Dedifferentiated amniotic fluid mesenchymal stem cell (primary cell): ENCODE results near the gene TTC33.
"Not testable (repeated sequence)": the region's sequence is repeated elsewhere in the genome, so short reads cannot be mapped to it uniquely, and the experiment has no call there.

Experiments used
- DNase-seq: peaks from one replicate; pipeline ENCODE4 v3.0.0-alpha.2; 2016; ENCODE audit errors: extremely low spot score

The TTC33 gene

DNA sequence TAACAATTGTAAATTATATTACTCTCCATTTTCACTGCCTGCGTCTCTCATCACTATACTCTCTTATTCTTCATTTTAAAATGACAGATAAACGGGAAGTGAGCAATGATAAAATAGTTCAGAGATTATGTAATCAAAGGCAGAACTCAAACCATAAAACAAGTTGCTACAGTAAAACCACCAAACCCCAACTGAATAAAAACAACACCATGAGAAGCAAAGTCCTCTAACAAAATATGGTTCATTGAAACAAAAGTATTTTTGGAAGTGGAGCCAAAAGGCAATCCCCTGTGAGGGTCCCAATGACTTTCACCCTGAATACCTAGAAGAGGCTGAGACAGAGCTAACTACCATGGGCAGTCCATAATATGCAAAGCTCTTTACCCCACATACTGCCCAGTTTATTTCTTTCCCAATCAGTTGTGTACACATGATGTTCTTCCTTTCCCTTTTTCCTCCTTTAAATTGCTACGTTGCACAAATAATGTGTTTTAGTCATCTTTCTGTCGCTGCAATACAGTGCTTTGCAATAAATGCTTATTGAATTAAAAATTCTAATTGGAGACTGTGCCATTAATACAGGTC lies 140.1 kb downstream of the TTC33 start:
- DNase-seq = no peak

DNA sequence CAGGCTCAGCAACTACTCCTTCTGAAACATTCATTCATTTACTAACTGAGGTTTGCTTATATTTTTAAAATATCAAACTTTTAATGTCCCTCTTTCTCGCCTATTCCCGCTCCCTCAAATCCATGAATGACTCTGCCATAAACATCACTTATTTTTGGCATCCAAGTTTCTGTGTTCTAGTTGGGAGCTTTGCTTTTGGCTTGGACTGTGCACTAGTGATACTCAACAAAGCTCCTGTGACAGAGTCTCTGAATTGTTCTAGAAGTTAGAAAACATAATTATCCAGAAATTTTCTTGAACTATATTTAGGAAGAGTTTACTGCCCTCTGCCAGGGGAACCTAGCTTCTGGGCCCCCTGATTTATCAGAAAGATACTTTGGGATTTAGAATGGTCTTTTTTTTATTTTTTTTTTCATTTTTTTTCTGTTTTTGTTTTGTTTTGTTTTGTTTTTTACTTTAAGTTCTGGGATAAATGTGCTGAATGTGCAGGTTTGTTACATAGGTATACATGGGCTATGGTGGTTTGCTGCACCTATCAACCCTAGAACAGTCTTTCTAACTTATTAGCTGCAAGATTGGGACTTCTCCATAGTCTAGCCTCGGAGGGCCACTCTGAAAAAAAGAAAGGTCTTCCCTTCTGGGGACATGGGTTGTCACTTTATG lies 140.7 kb downstream of the TTC33 start:
- DNase-seq = no peak

DNA sequence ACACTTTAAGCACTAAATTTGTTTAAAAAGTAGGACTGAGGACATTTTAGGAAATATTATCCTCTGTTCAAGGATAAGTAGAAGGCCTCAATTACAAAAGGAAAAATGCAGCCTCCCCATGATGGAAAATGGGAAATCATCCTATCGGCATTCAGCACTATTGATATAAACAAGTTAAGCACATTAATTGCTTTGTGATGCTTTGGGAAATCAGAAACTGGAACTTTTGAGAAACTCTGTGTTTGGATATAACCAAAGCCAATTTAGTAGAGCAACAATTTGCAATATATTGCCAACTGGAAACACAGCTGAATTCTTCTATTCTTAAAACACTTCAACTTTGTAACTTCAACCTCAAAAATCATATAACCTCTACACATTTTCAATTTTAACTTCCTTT lies 141.3 kb downstream of the TTC33 start:
- DNase-seq = no peak

DNA sequence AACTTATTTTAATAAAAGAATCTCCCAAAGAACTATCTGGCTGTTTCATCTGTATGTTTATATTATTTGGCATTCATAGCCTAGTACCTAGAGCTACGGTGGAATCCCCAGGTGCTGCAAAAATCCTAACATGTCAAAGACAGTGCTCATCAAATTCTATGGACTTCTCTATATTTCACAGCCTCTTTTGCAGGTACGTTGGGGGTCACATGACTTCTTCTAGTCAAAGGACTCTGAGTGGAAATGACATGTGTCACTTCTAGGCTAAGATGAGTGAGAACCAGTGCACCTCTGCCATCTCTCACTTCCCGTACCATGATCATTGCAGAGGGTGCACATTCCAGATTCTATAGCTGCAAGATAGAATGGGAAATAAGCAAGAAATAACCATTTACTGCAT lies 148.6 kb downstream of the TTC33 start:
- no peak for DNase-seq

DNA sequence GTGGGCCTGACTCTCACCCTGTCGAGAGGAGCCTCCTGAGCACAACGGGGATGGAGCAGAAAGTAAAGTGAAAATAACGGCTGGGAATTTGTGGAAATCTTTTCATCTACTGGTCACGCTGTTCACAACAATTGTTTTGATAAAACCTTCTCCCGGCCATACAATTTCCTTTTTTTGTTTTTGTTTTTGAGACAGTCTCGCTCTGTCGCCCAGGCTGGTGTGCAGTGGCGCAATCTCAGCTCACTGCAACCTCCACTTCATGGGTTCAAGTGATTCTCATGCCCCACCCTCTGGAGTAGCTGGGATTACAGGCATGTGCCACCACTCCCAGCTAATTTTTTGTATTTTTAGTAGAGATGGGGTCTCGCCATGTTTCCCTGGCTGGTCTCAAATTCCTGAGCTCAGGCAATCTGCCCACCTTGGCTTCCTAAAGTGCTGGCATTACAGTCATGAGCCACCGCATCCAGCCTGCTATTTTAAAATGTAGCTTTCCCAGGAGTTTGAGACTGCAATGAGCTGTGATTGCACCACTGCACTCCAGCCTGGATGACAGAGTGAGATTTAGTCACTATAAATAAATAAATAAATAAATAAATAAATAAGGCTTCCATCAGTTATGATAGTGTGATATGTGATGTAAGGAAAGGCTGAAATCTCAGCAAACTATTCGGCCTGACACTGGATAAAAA lies 149.5 kb downstream of the TTC33 start:
- no peak for DNase-seq

DNA sequence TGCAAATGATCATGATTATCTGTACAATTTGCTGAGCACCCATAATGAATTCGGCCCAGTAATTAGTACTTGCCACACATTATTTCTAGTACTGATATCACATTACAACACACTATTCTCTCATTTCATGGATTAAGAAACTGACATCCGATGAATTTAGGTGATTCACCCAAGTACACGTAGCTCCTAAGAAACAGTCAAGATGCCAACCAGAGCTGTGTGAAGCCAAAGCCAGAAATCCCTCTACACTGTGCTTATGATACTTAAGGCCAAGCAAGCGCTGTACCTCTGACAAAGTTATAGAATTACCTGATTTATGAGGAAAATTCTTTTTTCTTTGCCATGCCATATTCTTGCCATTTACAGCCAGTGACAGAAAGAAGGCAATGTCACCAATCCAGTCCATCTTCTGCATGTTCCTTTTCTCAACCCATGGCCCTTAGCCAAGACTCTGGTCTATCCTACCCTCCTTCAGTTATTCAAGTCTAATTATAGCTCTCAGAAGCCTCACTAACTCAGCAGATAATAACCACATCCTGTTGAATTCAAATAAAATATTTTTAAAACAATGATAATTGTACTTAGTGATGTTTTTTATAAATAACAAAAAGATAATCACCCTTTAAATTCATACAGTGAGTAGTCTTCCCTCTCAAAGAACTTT lies 150.3 kb downstream of the TTC33 start:
- no peak for DNase-seq

DNA sequence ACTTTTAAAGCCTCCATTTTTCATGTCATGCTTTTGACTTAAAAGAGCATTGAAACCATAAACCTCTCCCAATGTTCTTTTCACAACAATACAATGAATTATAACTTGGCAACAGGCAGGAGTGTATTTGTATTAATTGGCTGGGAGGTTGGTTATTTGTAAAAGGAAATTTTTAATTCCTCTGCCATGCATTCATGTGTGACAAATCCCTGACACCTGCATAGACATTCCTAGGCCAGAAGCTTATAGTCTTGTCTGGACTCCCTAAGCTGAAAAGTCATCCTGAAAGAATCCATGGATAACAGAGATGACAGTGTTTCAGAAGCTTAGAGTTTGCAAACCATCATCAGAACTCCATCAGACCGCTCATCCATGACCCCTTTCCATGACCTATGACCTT lies 152.4 kb downstream of the TTC33 start:
- no peak for DNase-seq

DNA sequence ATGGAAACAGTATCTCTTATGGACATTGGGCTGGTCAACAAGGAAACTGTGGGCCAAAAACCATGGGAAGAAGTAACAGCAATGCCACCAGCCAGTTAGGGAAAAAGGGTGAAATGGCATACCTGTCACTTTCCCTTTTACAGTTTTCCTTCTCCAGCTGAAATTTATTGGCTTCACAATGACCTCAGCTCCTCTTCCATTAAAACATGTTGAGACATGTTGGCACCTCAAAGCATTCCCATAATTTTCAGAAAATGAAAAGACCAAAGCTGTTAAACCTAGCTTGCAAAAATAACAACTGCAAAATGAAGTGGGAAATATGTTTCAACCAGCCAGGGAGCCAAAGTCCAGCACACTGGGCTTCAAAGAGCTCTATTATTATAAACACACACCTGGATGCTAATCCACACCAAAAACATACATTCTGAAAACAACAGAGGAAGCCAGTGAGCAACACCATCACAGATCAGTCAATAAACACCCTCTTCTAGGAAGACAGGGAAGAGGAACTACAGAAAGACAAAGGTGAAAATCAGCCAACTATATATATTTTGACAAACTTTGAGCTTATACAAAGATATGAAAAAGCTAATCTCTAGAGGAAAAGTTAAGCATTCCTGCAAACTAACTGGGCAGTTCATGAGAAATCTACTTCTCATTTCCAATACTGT lies 154.4 kb downstream of the TTC33 start:
- no peak for DNase-seq

DNA sequence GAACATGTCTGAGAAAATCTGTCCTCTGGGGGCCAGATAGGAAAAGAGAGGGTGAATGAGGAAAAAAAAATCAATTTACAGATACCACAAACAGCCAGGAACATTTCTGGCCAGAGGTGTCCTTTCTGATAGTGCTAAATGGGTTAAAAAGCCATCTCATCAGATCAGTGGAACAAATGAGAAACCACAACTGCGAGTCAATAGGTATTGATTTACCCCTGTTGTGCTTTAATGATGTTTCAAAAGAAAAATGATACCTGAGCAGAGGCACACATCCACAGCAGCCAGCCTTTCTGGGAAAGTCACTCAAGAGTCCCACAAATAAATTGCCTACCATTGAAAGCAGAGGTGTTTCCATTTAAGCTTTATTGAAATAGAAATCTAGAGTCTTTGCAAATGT lies 155.4 kb downstream of the TTC33 start:
- DNase-seq = no peak

DNA sequence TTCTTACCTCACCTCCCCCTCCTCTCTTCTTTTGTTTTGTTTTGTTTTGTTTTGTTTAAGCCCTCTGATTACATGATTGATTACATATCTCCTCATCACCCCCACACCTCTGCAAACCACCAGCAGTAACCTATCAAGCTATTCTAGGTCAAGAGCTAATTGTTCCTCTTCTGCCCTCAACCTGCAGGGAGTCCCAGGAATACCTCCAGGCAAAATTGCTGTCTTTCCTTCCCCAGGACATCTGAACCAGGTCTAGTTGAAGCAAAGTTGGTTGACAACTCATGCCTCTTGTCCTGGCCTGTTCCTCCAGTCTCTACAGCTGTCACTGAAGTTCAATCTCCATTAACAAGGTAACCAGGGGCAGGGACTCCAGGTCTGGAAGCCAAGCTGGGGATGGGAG lies 156.1 kb downstream of the TTC33 start:
- DNase-seq = no peak

DNA sequence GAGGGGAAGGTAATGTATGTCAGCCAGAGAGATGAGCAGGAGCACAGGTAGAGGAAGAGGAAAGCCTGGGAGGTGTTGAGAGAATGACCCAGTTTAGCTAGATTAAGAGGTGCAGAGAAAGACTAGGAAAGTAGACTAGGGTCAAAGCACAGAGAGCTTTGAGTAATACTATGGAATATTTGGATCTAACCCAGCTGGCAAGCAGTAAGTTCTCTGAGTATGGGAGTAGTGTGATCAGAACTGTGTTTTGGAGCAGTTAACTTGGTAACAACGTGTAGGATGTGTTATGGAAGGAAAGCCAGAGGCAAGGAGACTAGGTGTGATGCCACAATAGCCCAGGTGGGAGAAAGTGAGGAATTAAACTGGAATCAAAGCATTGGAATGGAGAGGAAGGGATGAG lies 160.9 kb downstream of the TTC33 start:
- DNase-seq = no peak

DNA sequence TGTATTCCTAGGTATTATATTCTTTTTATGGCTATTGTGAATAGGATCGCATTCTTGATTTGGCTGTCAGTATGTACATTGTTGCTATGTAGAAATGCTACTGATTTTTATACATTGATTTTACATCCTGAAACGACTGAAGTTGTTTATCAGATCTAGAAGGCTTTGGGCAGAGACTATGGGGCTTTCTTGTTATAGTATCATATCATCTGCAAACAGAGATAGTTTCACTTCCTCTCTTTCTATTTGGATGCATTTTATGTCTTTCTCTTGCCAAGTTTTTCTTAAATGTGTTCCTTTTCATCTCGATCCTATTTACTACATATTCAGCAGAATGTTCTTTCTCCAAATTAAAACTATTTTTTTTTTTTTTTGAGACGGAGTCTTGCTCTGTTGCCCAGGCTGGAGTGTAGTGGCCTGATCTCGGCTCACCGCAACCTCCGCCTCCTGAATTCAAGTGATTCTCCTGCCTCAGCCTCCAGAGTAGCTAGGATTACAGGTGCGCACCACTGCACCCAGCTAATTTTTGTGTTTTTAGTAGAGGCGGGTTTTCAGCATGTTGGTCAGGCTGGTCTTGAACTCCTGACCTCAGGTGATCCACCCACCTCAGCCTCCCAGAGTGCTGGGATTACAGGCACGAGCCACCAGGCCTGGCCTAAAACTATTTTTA lies 163.9 kb downstream of the TTC33 start:
- not testable (repeated sequence) for DNase-seq

DNA sequence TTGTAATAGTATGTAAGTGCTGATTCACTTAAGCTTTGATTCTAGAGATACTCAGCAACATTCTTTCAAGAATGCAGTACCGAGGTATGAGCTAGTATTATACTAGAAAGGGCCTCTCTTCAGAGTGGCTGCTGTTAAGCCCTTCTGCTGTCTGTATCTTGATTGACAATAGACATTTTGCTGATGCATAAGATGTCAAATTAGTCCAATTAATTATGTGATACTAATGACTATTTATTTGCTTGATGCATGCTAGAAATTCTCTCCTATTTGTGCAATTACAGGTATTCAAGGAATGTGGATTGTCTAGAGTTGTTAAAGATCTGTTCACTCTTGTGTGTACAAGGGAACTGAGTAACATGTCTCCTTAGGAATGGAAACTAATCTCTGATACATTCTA lies 168.4 kb downstream of the TTC33 start:
- DNase-seq = peak; percentile 22

DNA sequence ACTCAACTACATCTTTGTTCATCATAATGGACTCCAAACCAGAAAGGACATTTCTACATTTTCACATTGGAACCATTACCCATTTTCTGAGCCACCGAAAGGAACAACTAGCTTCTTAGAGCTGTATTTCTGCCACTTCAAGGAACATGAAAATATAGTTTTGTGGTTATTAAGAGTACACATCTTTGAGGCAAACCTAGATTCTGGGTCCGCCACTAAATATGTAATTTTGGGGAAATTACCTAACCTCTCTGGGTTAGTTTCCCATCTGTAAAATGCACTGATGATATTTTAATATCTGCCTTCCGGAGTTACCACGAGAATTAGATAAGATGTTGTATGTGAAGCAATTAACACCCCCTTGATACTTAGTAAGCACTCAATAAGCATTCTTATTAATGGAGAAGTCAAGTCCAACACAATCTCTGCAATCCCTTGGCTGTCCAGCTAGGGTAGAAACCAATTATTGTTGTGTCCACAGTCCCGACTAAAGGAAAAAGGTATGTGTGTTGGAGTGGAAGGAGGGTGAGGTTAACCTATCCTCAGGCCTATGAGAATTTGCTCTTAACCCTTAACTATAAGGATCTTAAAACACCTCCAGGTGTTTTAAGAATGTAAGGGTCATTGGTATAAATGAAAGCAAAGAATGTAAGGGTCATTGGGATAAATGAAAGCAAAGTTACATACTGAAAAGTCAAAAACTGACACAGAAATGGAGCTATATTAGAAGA lies 170.1 kb downstream of the TTC33 start:
- DNase-seq = no peak

DNA sequence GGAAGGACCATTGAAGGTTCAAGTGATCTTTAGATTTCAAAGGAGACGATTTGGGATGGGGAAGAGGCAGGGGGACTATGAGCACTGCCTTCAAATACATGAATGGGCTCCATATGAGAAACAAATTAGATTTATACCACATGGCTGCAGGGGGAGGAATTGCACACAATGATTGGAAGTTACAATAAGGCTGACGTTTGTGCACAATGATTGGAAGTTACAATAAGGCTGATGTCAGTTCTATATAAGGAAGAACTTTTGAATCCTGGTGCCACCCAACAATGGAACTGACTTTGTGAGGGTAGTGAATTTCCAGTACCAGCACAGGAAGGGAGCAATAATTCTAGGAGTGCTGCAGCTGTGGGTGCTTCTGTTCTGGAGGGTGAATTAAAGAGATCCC lies 171.7 kb downstream of the TTC33 start:
- DNase-seq = no peak

DNA sequence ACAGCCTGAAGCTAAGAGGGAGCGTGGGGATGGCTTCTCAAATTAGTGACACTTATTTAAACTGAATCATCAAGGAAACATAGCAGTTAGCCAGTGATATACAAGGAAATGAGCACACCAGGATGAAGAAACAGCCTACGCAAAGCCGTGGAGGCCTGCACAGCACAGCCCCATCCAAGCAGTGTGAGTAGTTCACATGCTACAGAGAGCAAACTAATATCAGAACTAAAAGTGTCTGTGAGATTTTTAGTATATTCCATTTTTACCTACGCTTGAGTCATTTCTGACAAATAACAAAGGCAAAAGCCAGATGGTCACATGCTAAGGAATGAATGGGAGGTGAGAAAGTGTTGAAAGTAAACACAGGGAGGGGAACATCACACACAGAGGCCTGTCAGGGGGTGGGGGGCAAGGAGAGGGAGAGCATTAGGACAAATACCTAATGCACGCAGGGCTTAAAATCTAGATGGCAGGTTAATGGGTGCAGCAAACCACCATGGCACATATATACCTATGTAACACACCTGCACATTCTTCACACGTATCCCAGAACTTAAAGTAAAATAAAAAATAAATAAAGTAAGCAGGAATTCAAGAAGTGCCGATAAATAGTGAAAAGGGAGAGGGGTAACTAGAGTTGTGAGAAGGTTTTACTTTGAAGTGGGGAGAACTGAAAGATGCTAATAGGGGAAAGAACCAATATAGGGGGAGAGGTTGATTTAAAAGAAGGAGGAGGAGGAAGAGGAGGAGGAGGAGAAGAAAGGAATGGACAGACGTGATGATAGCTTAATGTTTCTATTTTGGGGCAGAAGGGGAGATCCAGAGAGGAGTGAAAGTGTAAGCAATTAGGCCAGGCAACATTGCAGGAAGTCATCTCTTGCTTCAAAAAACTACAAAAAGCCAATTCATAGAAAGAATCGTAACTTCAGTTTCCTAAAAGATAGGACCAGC lies 177.0 kb downstream of the TTC33 start:
- no peak for DNase-seq

DNA sequence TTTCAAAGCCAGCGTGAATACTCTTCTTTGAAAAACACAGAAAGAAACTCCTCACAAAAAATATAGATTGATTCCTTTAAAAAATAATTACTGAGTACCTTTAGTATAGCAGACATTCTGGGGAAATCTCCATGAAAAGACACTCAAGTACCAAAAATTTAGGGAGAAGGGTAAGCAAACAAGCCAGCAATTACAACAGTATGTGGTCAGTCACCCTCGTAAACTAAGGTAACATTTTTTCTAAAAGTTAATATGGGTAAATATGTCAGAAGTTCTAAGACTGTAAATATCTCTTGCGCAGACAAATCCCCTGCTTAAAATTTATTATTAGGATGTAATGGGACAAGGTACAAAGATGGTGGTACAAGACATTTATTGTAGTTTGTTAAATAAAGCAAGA lies 178.0 kb downstream of the TTC33 start:
- no peak for DNase-seq

DNA sequence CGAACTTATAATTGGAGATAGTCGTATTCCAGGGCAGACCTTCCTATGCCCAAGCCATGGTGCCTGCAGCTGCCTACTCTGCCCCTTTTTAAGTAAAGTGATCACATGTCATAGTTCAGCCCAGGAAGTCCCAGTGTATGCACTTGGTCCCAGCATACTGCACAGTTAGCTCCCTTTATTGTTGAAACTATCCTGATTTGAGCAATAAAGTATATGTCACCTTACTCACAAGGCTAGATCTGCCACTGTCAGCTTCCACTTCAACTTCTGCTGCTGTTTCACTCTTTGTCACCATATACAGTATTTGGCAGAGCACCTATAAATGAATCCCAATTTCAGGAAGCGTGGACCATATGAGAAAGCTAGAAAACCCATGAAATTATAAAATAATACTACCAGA lies 179.8 kb downstream of the TTC33 start:
- DNase-seq = no peak

DNA sequence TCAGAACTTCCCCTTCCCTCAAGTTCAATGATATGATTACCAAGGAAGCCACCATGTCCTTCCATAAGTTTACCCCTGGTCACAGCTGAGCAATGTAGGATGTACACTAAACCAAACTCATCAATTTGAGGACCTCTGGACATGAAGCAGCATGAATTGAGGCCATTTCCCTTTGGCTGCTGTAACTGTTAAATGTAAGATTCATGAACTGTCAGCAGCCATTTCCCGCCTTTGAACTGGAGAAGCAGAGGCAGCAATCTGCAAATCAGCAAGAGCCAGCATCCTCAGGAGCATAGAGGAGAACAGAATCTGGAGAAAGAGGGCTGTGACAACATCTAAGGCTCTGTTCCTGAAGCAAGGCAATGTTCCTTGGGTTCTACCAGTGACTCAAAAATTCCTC lies 180.3 kb downstream of the TTC33 start:
- no peak for DNase-seq

DNA sequence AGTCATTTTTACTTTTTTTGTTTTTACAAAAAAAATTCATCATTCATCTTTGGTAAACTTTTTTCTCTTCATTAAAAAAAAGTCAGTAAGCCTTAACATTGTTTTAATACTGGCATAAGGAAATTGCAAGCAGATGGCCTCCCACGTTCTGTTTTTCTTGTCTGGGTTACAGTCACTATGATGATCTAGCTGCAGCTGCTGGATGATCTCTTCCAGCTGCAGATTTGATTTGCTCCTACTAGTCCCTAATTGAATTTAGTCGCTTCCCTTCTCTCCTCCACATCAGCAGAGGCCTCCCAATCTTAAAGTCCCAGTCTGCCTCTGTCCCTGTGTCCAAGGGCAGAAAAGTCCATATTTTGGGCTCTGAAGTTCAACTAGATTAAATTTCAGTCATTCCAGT lies 182.8 kb downstream of the TTC33 start:
- peak; percentile 67 for DNase-seq
